ENCODE data around the gene CANT1. TPM values are rescaled to one million over a fixed set of nuclear protein-coding genes. Genes with fewer than 3 reads are reported as not detected.
"Not testable (repeated sequence)": the region's sequence is repeated elsewhere in the genome, so short reads cannot be mapped to it uniquely, and the experiment has no call there.

Gene CANT1
- total RNA-seq, 4 donors from 2014 or later = 9.2 to 40.6 (median 21.5) TPM

DNA sequence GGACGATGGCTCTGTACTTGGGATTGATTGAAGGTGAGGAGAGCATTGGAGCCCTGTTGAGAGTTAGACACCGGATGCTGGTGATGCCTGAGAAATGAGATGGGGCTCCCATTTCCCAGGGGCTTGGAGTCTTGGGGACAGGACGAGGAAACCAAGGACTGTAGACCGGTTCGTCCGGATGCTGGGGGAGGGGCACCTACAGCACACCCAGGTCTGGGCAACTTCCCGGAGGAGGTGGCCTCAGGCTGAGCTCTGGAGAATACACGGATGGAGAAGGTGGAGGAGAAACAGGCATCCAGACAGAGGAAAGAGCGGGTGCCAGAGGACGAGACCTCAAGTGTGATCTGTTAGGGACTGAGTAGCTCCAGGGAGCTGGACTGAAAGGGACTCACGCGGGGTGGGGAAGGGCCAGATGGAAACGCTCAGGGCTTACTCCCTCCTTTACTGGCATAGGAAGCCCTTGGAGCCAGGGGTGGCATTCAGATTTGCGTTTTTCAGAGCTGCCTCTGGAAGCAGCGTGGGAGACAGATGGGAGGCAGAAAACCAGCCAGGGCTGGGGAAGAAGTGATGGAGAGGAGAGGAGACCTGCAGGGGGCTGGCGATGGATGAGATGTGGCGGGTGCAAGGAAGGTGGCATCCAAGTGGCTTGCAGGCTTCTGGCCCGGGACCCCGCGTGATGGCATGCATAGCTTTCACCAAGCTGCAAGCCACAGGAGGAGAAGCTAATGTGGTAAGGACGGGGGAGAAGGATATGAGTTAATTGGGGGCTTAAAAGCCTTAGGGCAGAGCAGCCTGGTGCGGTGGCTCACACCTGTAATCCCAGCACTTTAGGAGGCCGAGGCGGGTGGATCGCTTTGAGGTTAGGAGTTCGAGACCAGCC lies 22.7 kb upstream of the CANT1 start:
- no peak overlapping the region for H3K4me3 ChIP-seq
- DNase-seq = peak in 1 of 2 donors; percentile 6

GRCh38 chr17:79030636-79031035 lies 21.1 kb upstream of the CANT1 start:
- H3K36me3 ChIP-seq; DNase-seq; intact Hi-C loops (cut with DNase I; ENCODE audit: low total_unique reads); H3K27ac ChIP-seq; H3K4me3 ChIP-seq; H3K9me3 ChIP-seq; H3K27me3 ChIP-seq: not testable (repeated sequence)
- peaks cover 7 to 12% of the 10 kb centered on the region in 2 donors for H3K4me1 ChIP-seq

More for the DNA sequence above, 22.7 kb upstream of the CANT1 start:
- intact Hi-C loops (cut with DNase I; ENCODE audit: low total_unique reads) = no loop called here
- TF ChIP-seq, protein P1, sequence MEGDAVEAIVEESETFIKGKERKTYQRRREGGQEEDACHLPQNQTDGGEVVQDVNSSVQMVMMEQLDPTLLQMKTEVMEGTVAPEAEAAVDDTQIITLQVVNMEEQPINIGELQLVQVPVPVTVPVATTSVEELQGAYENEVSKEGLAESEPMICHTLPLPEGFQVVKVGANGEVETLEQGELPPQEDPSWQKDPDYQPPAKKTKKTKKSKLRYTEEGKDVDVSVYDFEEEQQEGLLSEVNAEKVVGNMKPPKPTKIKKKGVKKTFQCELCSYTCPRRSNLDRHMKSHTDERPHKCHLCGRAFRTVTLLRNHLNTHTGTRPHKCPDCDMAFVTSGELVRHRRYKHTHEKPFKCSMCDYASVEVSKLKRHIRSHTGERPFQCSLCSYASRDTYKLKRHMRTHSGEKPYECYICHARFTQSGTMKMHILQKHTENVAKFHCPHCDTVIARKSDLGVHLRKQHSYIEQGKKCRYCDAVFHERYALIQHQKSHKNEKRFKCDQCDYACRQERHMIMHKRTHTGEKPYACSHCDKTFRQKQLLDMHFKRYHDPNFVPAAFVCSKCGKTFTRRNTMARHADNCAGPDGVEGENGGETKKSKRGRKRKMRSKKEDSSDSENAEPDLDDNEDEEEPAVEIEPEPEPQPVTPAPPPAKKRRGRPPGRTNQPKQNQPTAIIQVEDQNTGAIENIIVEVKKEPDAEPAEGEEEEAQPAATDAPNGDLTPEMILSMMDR (IDR thresholded peaks at IDR 0.05) = no peak
- TF ChIP-seq POLR2A (IDR thresholded peaks at IDR 0.05) = no peak
- Histone ChIP-seq H3K9me3 (no peaks in the 10 kb centered on the region), H3K4me1 (peaks cover 2 to 4% of the 10 kb centered on the region in 2 donors), H3K36me3 (no peaks in the 10 kb centered on the region), H3K27ac (no peak overlapping the region), H3K27me3 (no peaks in the 10 kb centered on the region)

DNA sequence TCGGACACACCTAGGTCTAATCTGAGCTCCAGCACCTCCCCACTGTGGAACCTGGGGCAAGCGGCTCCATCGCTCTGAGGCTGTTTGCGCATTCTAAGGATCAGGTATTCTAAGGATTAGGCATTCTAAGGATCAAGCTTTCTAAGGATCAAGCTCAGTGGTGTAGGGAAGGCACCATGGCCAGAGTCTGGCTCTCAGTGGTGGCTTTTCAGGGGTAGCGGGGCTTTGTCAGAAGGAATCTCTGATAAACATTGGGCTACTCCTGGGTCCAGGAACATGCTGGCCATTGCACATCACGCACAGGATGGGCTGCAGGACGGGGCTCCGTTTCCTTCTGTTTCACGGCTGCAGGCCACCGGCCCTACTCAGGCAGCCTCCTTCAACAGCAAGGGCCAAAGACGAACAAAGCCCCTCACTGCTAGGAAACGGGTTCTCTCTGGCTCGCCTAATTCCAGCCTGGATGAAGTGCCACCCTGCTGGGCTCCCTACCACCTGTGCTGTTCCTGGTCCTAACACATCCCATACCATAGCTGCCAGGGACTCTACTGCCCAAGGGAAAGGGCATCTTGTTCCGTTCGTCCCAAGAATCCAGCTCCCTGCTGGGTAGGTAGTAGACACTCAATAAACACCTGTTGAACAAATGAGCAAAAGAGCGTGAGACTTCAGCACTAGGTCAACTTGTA lies 19.9 kb upstream of the CANT1 start:
- no peak overlapping the region for H3K4me3 ChIP-seq
- peak in 1 of 2 donors; percentile 11 for DNase-seq
- intact Hi-C loops (cut with DNase I; ENCODE audit: low total_unique reads) = no loop called here
- H3K9me3 ChIP-seq = no peaks in the 10 kb centered on the region
- no peaks in the 10 kb centered on the region for H3K27me3 ChIP-seq
- no peak overlapping the region for H3K27ac ChIP-seq
- peaks cover 7 to 18% of the 10 kb centered on the region in 2 donors for H3K4me1 ChIP-seq
- no peaks in the 10 kb centered on the region for H3K36me3 ChIP-seq
- TF ChIP-seq, protein P1 (IDR thresholded peaks at IDR 0.05) = no peak
- TF ChIP-seq POLR2A (IDR thresholded peaks at IDR 0.05) = no peak

DNA sequence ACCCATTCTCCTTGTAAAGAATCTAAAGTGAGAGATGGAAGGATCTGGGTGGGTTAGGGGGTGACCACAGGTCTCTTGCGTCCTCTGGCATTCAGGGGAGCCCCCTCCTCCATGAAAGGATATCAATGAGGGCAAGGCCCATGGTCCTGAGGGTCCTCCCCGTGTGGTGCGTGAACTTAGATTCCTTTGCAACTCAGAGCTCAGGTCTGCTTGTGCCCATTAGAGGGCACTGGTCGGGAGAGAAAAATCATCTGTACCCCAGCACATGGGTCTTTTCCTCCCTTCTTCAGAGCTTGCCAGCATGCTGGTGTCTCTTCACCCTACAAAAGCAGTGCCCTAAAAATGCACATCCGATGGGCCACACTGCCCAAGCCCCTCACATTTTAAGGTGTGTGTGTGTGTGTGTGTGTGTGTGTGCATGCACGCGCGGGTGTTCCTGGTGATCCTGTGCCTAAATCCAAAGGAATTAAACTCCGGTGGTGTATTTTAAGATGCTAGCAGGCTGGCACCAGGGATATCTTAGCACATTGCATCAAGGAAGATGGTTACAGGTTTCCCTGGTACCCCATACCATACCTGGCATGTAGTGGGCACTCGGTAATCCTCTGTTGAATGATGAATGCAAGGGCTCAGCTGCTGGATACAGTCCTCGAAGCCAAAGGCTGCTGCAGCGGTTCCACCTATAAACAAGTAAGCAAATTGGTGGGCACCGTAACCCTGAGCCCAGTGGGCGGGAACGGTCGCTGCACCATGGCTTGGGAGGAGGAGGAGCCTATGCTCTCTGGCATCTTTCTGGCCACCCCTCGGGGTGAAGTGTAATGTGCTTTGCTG lies 19.1 kb upstream of the CANT1 start:
- peaks cover 7 to 20% of the 10 kb centered on the region in 2 donors for H3K4me1 ChIP-seq
- H3K36me3 ChIP-seq = no peaks in the 10 kb centered on the region
- TF ChIP-seq, protein P1 (IDR thresholded peaks at IDR 0.05) = peak in 1 of 4 experiments; percentile 6
- TF ChIP-seq POLR2A (IDR thresholded peaks at IDR 0.05) = no peak
- no peaks in the 10 kb centered on the region for H3K9me3 ChIP-seq
- DNase-seq = peak; percentile 11 to 12
- H3K27ac ChIP-seq = peak overlapping the region in 1 of 2 donors; percentile 48
- intact Hi-C loops (cut with DNase I; ENCODE audit: low total_unique reads) = no loop called here
- H3K4me3 ChIP-seq = no peak overlapping the region
- no peaks in the 10 kb centered on the region for H3K27me3 ChIP-seq

GRCh38 chr17:79027925-79028491 lies 18.4 kb upstream of the CANT1 start:
- Histone ChIP-seq H3K4me3 (no peak overlapping the region), H3K9me3 (no peaks in the 10 kb centered on the region), H3K27me3 (no peaks in the 10 kb centered on the region), H3K36me3 (no peaks in the 10 kb centered on the region), H3K27ac (peak overlapping the region; percentile 48 to 53), H3K4me1 (peaks cover 7 to 20% of the 10 kb centered on the region in 2 donors)
- no peak for TF ChIP-seq POLR2A (IDR thresholded peaks at IDR 0.05)
- TF ChIP-seq, protein P1 (IDR thresholded peaks at IDR 0.05) = no peak
- intact Hi-C loops (cut with DNase I; ENCODE audit: low total_unique reads) = no loop called here
- DNase-seq = peak; percentile 23 to 27
